Measurements from ENCODE around the gene PIK3C2A.

DNA sequence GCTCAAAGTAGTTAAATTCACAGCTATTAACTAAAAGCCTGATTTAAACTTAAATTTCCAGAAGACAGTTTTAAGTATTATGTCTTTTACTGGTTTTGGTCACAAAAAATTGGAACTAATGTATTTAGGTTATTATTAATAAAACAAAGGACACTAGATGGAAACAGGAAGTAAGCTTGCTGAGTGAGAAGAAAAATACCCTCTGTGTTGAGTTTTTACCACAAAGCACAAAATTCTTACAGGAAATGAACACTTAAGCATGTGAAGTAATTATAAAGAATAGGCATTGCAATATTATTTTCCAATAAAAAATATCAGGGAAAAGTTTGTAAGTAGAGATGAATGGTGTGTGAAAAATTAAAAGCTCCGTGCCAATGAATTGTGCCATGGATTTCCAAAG, 46.3 kb downstream of the PIK3C2A start:
- no peak for TF ChIP-seq EZH2 (IDR thresholded peaks at IDR 0.05; ENCODE audit: insufficient read depth, low read length)
- no peak for TF ChIP-seq CTCF (IDR thresholded peaks at IDR 0.05; ENCODE audit: insufficient read depth, low read depth, low read length)
